Measurements from ENCODE around the gene TBC1D23.

DNA sequence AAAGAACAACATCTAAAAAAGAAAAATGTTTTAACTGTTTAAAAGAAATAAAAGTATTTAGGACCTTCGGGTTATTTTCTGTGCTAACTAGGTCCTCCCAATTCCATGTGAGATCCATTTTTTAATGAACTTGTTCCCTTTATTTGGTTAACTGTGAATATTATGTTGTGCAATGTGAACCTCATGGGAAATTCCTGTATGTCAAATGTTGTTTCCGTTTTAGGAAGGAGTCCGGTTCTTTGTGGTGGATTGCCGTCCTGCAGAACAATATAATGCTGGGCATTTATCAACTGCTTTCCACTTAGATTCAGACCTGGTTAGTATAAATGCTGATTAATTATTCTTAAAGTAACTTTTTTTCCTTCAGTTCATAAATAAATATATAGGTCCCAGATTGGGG lies 38.2 kb downstream of the TBC1D23 start:
- no peak for TF ChIP-seq TCF7L2 (IDR thresholded peaks at IDR 0.05; ENCODE audit: low read depth, low read length)
- TF ChIP-seq, protein P1, sequence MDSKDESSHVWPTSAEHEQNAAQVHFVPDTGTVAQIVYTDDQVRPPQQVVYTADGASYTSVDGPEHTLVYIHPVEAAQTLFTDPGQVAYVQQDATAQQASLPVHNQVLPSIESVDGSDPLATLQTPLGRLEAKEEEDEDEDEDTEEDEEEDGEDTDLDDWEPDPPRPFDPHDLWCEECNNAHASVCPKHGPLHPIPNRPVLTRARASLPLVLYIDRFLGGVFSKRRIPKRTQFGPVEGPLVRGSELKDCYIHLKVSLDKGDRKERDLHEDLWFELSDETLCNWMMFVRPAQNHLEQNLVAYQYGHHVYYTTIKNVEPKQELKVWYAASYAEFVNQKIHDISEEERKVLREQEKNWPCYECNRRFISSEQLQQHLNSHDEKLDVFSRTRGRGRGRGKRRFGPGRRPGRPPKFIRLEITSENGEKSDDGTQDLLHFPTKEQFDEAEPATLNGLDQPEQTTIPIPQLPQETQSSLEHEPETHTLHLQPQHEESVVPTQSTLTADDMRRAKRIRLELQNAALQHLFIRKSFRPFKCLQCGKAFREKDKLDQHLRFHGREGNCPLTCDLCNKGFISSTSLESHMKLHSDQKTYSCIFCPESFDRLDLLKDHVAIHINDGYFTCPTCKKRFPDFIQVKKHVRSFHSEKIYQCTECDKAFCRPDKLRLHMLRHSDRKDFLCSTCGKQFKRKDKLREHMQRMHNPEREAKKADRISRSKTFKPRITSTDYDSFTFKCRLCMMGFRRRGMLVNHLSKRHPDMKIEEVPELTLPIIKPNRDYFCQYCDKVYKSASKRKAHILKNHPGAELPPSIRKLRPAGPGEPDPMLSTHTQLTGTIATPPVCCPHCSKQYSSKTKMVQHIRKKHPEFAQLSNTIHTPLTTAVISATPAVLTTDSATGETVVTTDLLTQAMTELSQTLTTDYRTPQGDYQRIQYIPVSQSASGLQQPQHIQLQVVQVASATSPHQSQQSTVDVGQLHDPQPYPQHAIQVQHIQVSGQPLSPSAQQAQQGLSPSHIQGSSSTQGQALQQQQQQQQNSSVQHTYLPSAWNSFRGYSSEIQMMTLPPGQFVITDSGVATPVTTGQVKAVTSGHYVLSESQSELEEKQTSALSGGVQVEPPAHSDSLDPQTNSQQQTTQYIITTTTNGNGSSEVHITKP (IDR thresholded peaks at IDR 0.05; ENCODE audit: partially characterized antibody) = no peak
- TF ChIP-seq E2F6 (IDR thresholded peaks at IDR 0.05; ENCODE audit: borderline replicate concordance in 1 of 2, extremely low read depth in 1 of 2, insufficient read depth in 1 of 2, insufficient read length in 1 of 2, low read depth in 1 of 2, low read length in 1 of 2, poor library complexity in 1 of 2, severe bottlenecking in 1 of 2) = no peak
- TF ChIP-seq, protein P2, sequence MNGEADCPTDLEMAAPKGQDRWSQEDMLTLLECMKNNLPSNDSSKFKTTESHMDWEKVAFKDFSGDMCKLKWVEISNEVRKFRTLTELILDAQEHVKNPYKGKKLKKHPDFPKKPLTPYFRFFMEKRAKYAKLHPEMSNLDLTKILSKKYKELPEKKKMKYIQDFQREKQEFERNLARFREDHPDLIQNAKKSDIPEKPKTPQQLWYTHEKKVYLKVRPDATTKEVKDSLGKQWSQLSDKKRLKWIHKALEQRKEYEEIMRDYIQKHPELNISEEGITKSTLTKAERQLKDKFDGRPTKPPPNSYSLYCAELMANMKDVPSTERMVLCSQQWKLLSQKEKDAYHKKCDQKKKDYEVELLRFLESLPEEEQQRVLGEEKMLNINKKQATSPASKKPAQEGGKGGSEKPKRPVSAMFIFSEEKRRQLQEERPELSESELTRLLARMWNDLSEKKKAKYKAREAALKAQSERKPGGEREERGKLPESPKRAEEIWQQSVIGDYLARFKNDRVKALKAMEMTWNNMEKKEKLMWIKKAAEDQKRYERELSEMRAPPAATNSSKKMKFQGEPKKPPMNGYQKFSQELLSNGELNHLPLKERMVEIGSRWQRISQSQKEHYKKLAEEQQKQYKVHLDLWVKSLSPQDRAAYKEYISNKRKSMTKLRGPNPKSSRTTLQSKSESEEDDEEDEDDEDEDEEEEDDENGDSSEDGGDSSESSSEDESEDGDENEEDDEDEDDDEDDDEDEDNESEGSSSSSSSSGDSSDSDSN (IDR thresholded peaks at IDR 0.05; ENCODE audit: borderline replicate concordance in 1 of 2, low read depth in 2 of 2, low read length in 2 of 2) = no peak
- no peak for TF ChIP-seq EZH2 (IDR thresholded peaks at IDR 0.05; ENCODE audit: borderline replicate concordance, low read depth, low read length)
- TF ChIP-seq, protein P3, sequence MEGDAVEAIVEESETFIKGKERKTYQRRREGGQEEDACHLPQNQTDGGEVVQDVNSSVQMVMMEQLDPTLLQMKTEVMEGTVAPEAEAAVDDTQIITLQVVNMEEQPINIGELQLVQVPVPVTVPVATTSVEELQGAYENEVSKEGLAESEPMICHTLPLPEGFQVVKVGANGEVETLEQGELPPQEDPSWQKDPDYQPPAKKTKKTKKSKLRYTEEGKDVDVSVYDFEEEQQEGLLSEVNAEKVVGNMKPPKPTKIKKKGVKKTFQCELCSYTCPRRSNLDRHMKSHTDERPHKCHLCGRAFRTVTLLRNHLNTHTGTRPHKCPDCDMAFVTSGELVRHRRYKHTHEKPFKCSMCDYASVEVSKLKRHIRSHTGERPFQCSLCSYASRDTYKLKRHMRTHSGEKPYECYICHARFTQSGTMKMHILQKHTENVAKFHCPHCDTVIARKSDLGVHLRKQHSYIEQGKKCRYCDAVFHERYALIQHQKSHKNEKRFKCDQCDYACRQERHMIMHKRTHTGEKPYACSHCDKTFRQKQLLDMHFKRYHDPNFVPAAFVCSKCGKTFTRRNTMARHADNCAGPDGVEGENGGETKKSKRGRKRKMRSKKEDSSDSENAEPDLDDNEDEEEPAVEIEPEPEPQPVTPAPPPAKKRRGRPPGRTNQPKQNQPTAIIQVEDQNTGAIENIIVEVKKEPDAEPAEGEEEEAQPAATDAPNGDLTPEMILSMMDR (IDR thresholded peaks at IDR 0.05 in 2 of 3, conservative IDR thresholded peaks at IDR 0.05 in 1 of 3; ENCODE audit: insufficient read depth in 2 of 3, low read depth in 1 of 3, low read length in 3 of 3) = no peak

Data from K562 (cell line).